ENCODE measurements around the gene CCZ1. TPM values are rescaled to one million over a fixed set of nuclear protein-coding genes. Genes with fewer than 3 reads are reported as not detected.
"Not testable (repeated sequence)": the region's sequence is repeated elsewhere in the genome, so short reads cannot be mapped to it uniquely, and the experiment has no call there.

The CCZ1 gene
- total RNA-seq: 36.0 TPM
- 10 to 100 TPM; 48.3 to 63.5 (median 52.5) TPM for polyA plus RNA-seq (ENCODE audit: insufficient read depth in 1 of 8, insufficient read length in 8 of 8, low replicate concordance in 1 of 8)
- long read RNA-seq, donor 1, transcript CCZ1-201 (15 exons, 1,802 nt): major isoform, 5 of 8 reads
- long read RNA-seq, donor 1, partial matches to known transcripts: 0 of 8 reads
- long read RNA-seq, donor 1, other reads (novel, unspliced or antisense): 0 of 8 reads
- long read RNA-seq, donor 2, partial matches to known transcripts: 0 of 6 reads
- long read RNA-seq, donor 2, other reads (novel, unspliced or antisense): 0 of 6 reads
- long read RNA-seq, donor 3, transcript CCZ1-201 (15 exons, 1,802 nt): major isoform, 23 of 26 reads
- long read RNA-seq, donor 3, partial matches to known transcripts: 0 of 26 reads
- long read RNA-seq, donor 3, other reads (novel, unspliced or antisense): 0 of 26 reads
- long read RNA-seq, donor 4, transcript CCZ1-201 (15 exons, 1,802 nt): major isoform, 7 of 8 reads
- long read RNA-seq, donor 4, partial matches to known transcripts: 0 of 8 reads
- long read RNA-seq, donor 4, other reads (novel, unspliced or antisense): 0 of 8 reads
- long read RNA-seq, donor 5, transcript CCZ1-201 (15 exons, 1,802 nt): major isoform, 38 of 48 reads
- long read RNA-seq, donor 5, partial matches to known transcripts: 8 of 48 reads
- long read RNA-seq, donor 5, other reads (novel, unspliced or antisense): 0 of 48 reads
- long read RNA-seq, donor 6, transcript CCZ1-201 (15 exons, 1,802 nt): major isoform, 26 of 35 reads
- long read RNA-seq, donor 6, partial matches to known transcripts: 5 of 35 reads
- long read RNA-seq, donor 6, other reads (novel, unspliced or antisense): 0 of 35 reads
- long read RNA-seq, donor 7, transcript CCZ1-201 (15 exons, 1,802 nt): major isoform, 21 of 22 reads
- long read RNA-seq, donor 7, partial matches to known transcripts: 0 of 22 reads
- long read RNA-seq, donor 7, other reads (novel, unspliced or antisense): 0 of 22 reads
- long read RNA-seq, donor 8, transcript CCZ1-201 (15 exons, 1,802 nt): major isoform, 13 of 15 reads
- long read RNA-seq, donor 8, partial matches to known transcripts: 0 of 15 reads
- long read RNA-seq, donor 8, other reads (novel, unspliced or antisense): 0 of 15 reads
- long read RNA-seq, donor 9, transcript CCZ1-201 (15 exons, 1,802 nt): major isoform, 8 of 9 reads
- long read RNA-seq, donor 9, partial matches to known transcripts: 0 of 9 reads
- long read RNA-seq, donor 9, other reads (novel, unspliced or antisense): 0 of 9 reads
- long read RNA-seq, donor 10, transcript CCZ1-201 (15 exons, 1,802 nt): major isoform, 12 of 24 reads
- long read RNA-seq, donor 10, partial matches to known transcripts: 7 of 24 reads
- long read RNA-seq, donor 10, other reads (novel, unspliced or antisense): 0 of 24 reads
- long read RNA-seq, donor 11, transcript CCZ1-201 (15 exons, 1,802 nt): major isoform, 8 of 8 reads
- long read RNA-seq, donor 11, partial matches to known transcripts: 0 of 8 reads
- long read RNA-seq, donor 11, other reads (novel, unspliced or antisense): 0 of 8 reads

GRCh38 chr7:5898480-5899224, at the start of gene CCZ1:
CCZ1 (plus strand) TSS chr7:5898733; CDS start chr7:5898800, 67 bp downstream.
- not testable (repeated sequence) for H3K27me3 ChIP-seq (ENCODE audit: control insufficient read depth, insufficient read depth, low read length); H3K27ac ChIP-seq (ENCODE audit: low read length); H3K9me3 ChIP-seq (replicated peaks; ENCODE audit: control insufficient read depth, low read depth, low read length); H3K4me1 ChIP-seq (ENCODE audit: control insufficient read depth, insufficient read depth, low read length); H3K36me3 ChIP-seq (ENCODE audit: control insufficient read depth, insufficient read depth, low read length)
- WGBS (ENCODE audit: insufficient coverage): 0% methylated on average over 5 of the region's 64 CpGs
- H3K4me3 ChIP-seq (ENCODE audit: low read length): peak within 1 kb of the TSS; percentile 43
- peak; percentile 76 for DNase-seq

DNA sequence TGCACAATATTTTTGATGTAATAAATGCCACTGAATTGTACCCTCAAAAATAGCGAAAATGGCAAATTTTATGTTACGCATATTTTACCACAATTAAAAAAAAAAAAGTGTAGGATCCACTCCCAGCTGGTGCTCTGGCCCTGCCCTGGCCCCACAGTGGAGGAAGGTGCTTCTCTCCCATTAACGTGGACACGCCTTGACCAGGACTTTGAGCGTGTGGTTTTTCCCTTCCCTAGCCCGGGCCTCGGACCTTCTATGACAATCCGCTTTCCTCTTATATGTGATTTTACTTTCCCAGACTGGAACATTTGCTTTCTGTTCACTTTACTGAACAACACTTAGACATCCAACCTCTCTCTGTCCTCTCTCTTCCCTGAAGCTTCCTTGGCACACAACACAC, 47.6 kb upstream of the CCZ1 start:
- no peak overlapping the region for H3K4me3 ChIP-seq (ENCODE audit: low read length)
- H3K9me3 ChIP-seq (replicated peaks; ENCODE audit: control insufficient read depth, low read depth, low read length): no peaks in the 10 kb centered on the region
- no peaks in the 10 kb centered on the region for H3K4me1 ChIP-seq (ENCODE audit: control insufficient read depth, insufficient read depth, low read length)
- H3K27me3 ChIP-seq (ENCODE audit: control insufficient read depth, insufficient read depth, low read length): no peaks in the 10 kb centered on the region
- no peak for DNase-seq
- 97% methylated on average over 6 of the region's 8 CpGs for WGBS (ENCODE audit: insufficient coverage)
- H3K36me3 ChIP-seq (ENCODE audit: control insufficient read depth, insufficient read depth, low read length): no peaks in the 10 kb centered on the region
- no peak overlapping the region for H3K27ac ChIP-seq (ENCODE audit: low read length)

DNA sequence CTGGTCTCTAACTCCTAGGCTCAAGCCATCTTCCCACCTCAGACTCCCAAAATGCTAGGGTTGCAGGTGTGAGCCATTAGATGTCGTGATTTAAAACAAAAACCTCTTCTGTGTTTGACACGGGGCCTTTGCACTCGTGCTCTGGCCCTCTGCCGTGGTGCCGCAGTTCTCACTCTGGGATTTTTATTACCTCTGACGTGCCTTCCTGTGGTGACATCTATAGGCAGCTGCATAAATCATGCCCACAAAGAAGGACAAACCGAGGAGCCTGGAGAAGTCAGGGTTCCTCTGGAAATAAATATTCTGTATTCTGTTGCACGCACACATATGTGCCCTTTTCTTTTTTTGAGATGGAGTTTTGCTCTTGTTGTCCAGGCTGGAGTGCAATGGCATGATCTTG, 43.8 kb upstream of the CCZ1 start:
- no peak overlapping the region for H3K4me3 ChIP-seq (ENCODE audit: low read length)
- WGBS (ENCODE audit: insufficient coverage): 48% methylated on average over 4 of the region's 8 CpGs
- no peak for DNase-seq
- no peak overlapping the region for H3K27ac ChIP-seq (ENCODE audit: low read length)
- no peaks in the 10 kb centered on the region for H3K9me3 ChIP-seq (replicated peaks; ENCODE audit: control insufficient read depth, low read depth, low read length)
- H3K4me1 ChIP-seq (ENCODE audit: control insufficient read depth, insufficient read depth, low read length): no peaks in the 10 kb centered on the region
- H3K36me3 ChIP-seq (ENCODE audit: control insufficient read depth, insufficient read depth, low read length): no peaks in the 10 kb centered on the region
- H3K27me3 ChIP-seq (ENCODE audit: control insufficient read depth, insufficient read depth, low read length): no peaks in the 10 kb centered on the region

DNA sequence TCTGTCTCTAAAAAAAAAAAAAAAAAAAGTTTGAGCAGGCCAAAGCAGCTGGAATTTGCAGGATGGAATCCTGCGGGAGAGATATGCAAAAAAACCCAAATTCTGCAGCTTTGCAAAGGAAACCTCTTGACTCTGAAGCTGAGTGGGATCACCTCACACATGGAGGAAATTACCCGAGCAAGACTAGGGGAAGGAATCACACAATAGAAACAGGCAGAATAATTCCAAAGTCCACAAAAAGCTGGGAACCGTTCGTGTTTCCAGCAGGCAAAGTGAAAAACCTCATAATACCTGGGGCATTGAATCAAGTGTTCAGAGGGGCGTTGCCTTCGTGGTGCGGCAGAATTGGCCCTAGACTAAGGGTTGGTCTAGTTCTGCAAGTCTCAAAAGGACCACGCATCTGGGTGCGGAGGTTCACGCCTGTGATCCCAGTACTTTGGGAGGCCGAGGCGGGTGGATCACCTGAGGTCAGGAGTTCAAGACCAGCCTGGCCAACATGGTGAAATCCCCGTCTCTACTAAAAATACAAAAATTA, 41.4 kb upstream of the CCZ1 start:
- peak; percentile 69 for DNase-seq
- H3K27ac ChIP-seq (ENCODE audit: low read length); H3K4me3 ChIP-seq (ENCODE audit: low read length); H3K27me3 ChIP-seq (ENCODE audit: control insufficient read depth, insufficient read depth, low read length); H3K4me1 ChIP-seq (ENCODE audit: control insufficient read depth, insufficient read depth, low read length); H3K36me3 ChIP-seq (ENCODE audit: control insufficient read depth, insufficient read depth, low read length); H3K9me3 ChIP-seq (replicated peaks; ENCODE audit: control insufficient read depth, low read depth, low read length): not testable (repeated sequence)
- 31% methylated on average over 7 of the region's 13 CpGs for WGBS (ENCODE audit: insufficient coverage)

DNA sequence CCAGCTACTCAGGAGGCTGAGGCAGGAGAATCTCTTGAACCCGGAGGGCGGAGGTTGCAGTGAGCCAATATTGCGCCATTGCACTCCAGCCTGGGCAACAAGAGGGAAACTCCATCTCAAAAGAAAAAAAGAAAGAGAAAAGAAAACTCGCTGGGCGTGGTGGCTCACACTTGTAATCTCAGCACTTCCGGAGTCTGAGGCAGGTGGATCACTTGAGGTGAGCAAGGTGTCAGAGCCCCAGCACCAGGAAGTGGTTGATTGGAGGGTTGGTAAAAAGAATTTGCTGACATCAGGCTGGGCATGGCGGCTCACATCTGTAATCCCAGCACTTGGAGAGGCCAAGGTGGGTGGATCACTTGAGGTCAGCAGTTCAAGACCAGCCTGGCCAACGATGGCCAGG, 40.0 kb upstream of the CCZ1 start:
- not testable (repeated sequence) for H3K4me1 ChIP-seq (ENCODE audit: control insufficient read depth, insufficient read depth, low read length); H3K36me3 ChIP-seq (ENCODE audit: control insufficient read depth, insufficient read depth, low read length); H3K27ac ChIP-seq (ENCODE audit: low read length); H3K9me3 ChIP-seq (replicated peaks; ENCODE audit: control insufficient read depth, low read depth, low read length); H3K4me3 ChIP-seq (ENCODE audit: low read length); DNase-seq; H3K27me3 ChIP-seq (ENCODE audit: control insufficient read depth, insufficient read depth, low read length)
- WGBS (ENCODE audit: insufficient coverage): 93% methylated on average over 3 of the region's 8 CpGs

- not testable (repeated sequence) for H3K4me1 ChIP-seq (ENCODE audit: control insufficient read depth, insufficient read depth, low read length); H3K27ac ChIP-seq (ENCODE audit: low read length); H3K36me3 ChIP-seq (ENCODE audit: control insufficient read depth, insufficient read depth, low read length); DNase-seq; H3K9me3 ChIP-seq (replicated peaks; ENCODE audit: control insufficient read depth, low read depth, low read length); H3K4me3 ChIP-seq (ENCODE audit: low read length); H3K27me3 ChIP-seq (ENCODE audit: control insufficient read depth, insufficient read depth, low read length)
- 71% methylated on average over 4 of the region's 5 CpGs for WGBS (ENCODE audit: insufficient coverage)
Observed at GRCh38 chr7:5861281-5861680, 37.3 kb upstream of the CCZ1 start.

GRCh38 chr7:5862753-5863366, 35.7 kb upstream of the CCZ1 start:
- not testable (repeated sequence) for DNase-seq; H3K4me3 ChIP-seq (ENCODE audit: low read length); H3K27ac ChIP-seq (ENCODE audit: low read length); H3K9me3 ChIP-seq (replicated peaks; ENCODE audit: control insufficient read depth, low read depth, low read length); H3K27me3 ChIP-seq (ENCODE audit: control insufficient read depth, insufficient read depth, low read length); H3K4me1 ChIP-seq (ENCODE audit: control insufficient read depth, insufficient read depth, low read length); H3K36me3 ChIP-seq (ENCODE audit: control insufficient read depth, insufficient read depth, low read length)
- no CpG with 5 or more reads among the region's 5 CpGs for WGBS (ENCODE audit: insufficient coverage)

DNA sequence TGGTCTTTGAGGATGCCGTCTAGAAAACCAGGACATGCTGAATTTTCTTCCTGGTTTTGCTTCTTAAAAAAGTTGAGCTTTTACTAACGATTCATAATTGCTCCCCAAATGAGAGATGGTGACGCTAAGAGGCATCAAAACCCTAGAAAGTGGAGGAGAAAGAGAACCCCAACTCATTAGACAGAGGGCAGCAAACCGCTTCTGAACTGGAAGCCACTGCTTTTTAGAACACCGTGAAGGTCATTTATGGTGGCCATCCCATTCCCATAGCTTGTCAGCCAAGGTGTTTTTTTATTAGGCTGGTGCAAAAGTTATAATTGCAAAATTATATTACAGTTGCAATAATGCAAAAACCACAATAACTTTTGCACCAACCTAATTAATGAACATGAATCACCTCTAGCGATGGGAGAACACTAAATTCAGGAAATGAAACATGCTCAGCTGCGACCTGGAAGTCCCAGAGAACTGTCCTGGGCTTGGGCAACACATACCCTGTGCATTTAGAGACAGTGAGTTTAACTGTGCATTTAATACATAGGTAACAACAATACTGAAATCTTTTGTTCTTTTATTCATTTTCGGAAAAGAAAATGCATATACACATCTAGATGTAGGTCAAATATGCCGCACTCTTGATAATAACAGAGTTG, 33.1 kb upstream of the CCZ1 start:
- not testable (repeated sequence) for H3K4me3 ChIP-seq (ENCODE audit: low read length); H3K27me3 ChIP-seq (ENCODE audit: control insufficient read depth, insufficient read depth, low read length); DNase-seq; H3K27ac ChIP-seq (ENCODE audit: low read length); H3K4me1 ChIP-seq (ENCODE audit: control insufficient read depth, insufficient read depth, low read length); H3K36me3 ChIP-seq (ENCODE audit: control insufficient read depth, insufficient read depth, low read length); H3K9me3 ChIP-seq (replicated peaks; ENCODE audit: control insufficient read depth, low read depth, low read length)
- no CpG with 5 or more reads among the region's 9 CpGs for WGBS (ENCODE audit: insufficient coverage)
